Parathyroid adenoma (tissue), 2 donors: ENCODE results near the gene NFIC.
"Not testable (repeated sequence)": the region's sequence is repeated elsewhere in the genome, so short reads cannot be mapped to it uniquely, and the experiment has no call there.

Experiments
- H2AFZ ChIP-seq: fragments of 300-600 bp; sonication (generic); one replicate; pipeline ENCODE4 v1.7.0; 2017; ENCODE audit warnings: antibody characterized with exemption, mild to moderate bottlenecking
- H3K27ac ChIP-seq: fragments of 300-600 bp; sonication (generic); one replicate; pipeline ENCODE4 v1.7.0; 2017
- H3K27me3 ChIP-seq: fragments of 300-600 bp; sonication (generic); one replicate; pipeline ENCODE4 v1.7.0; 2017; ENCODE audit warnings: low read length; ENCODE audit not compliant: control insufficient read depth, insufficient read depth
- H3K36me3 ChIP-seq: fragments of 300-600 bp; sonication (generic); one replicate; pipeline ENCODE4 v1.7.0; 2017; ENCODE audit warnings: low read length; ENCODE audit not compliant: control insufficient read depth, insufficient read depth
- H3K4me1 ChIP-seq: fragments of 300-600 bp; sonication (generic); one replicate; pipeline ENCODE4 v1.7.0; 2017; ENCODE audit warnings: control low read depth
- H3K4me2 ChIP-seq: fragments of 300-600 bp; sonication (generic); one replicate; pipeline ENCODE4 v1.7.0; 2017; ENCODE audit warnings: low read length
- H3K4me3 ChIP-seq: fragments of 300-600 bp; sonication (generic); one replicate; pipeline ENCODE4 v1.7.0; 2017; ENCODE audit warnings: low read depth, low read length
- H3K79me2 ChIP-seq: fragments of 300-600 bp; sonication (generic); one replicate; pipeline ENCODE4 v1.7.0; 2017; ENCODE audit warnings: control low read depth
- H3K9ac ChIP-seq: fragments of 300-600 bp; sonication (generic); one replicate; pipeline ENCODE4 v1.7.0; 2017; ENCODE audit warnings: mild to moderate bottlenecking
- H3K9me3 ChIP-seq: fragments of 300-600 bp; sonication (generic); one replicate; pipeline ENCODE4 v1.7.0; 2017; ENCODE audit warnings: low read length; ENCODE audit not compliant: control insufficient read depth
- CTCF ChIP-seq: fragments of 300-600 bp; sonication (generic); IDR thresholded peaks from one replicate; pipeline ENCODE4 v1.7.0; 2017; ENCODE audit warnings: antibody characterized with exemption, mild to moderate bottlenecking
- donor health status: primary hyperparathyroidism.

Gene NFIC

GRCh38 chr19:3398900-3399278 is 32.5 kb downstream of the NFIC start:
- Histone ChIP-seq H3K27me3 (no peaks in the 10 kb centered on the region), H3K4me2 (peak overlapping the region; percentile 36), H3K9me3 (no peaks in the 10 kb centered on the region), H3K36me3 (no peaks in the 10 kb centered on the region), H2AFZ (no peak overlapping the region), H3K4me1 (peaks cover 26% of the 10 kb centered on the region), H3K79me2 (peaks cover 55% of the 10 kb centered on the region), H3K27ac (peak overlapping the region; percentile 81), H3K9ac (no peak overlapping the region), H3K4me3 (no peak overlapping the region)
- TF ChIP-seq CTCF = no peak

- not testable (repeated sequence) for H3K36me3 ChIP-seq, H3K9me3 ChIP-seq, H3K4me2 ChIP-seq, H3K9ac ChIP-seq, H2AFZ ChIP-seq, H3K4me3 ChIP-seq, H3K27me3 ChIP-seq
- H3K27ac ChIP-seq = peak overlapping the region; percentile 81
- H3K79me2 ChIP-seq = peaks cover 52% of the 10 kb centered on the region
- peaks cover 30% of the 10 kb centered on the region for H3K4me1 ChIP-seq
Measured at GRCh38 chr19:3399311-3399710, 32.9 kb downstream of the NFIC start.

- H3K9ac ChIP-seq = no peak overlapping the region
- H3K27ac ChIP-seq = no peak overlapping the region
Measured at GRCh38 chr19:3401004-3401768, 34.8 kb downstream of the NFIC start.

GRCh38 chr19:3402631-3403443 is 36.5 kb downstream of the NFIC start:
- Histone ChIP-seq H3K9me3 (no peaks in the 10 kb centered on the region), H3K4me2 (peak overlapping the region; percentile 87), H3K4me3 (peak overlapping the region; percentile 48), H3K79me2 (peaks cover 31% of the 10 kb centered on the region), H2AFZ (no peak overlapping the region), H3K4me1 (peaks cover 27% of the 10 kb centered on the region), H3K27me3 (no peaks in the 10 kb centered on the region), H3K9ac (no peak overlapping the region), H3K36me3 (no peaks in the 10 kb centered on the region), H3K27ac (peak overlapping the region; percentile 99)
- TF ChIP-seq CTCF = no peak

More at GRCh38 chr19:3401004-3401768, 34.8 kb downstream of the NFIC start:
- H2AFZ ChIP-seq = no peak overlapping the region
- H3K27me3 ChIP-seq = no peaks in the 10 kb centered on the region
- H3K4me1 ChIP-seq = peaks cover 31% of the 10 kb centered on the region
- H3K4me3 ChIP-seq = no peak overlapping the region
- H3K4me2 ChIP-seq = no peak overlapping the region
- H3K9me3 ChIP-seq = no peaks in the 10 kb centered on the region
- no peak for TF ChIP-seq CTCF
- H3K36me3 ChIP-seq = no peaks in the 10 kb centered on the region
- H3K79me2 ChIP-seq = peaks cover 42% of the 10 kb centered on the region

GRCh38 chr19:3403489-3404323 is 37.3 kb downstream of the NFIC start:
- no peaks in the 10 kb centered on the region for H3K27me3 ChIP-seq
- peak overlapping the region; percentile 99 for H3K27ac ChIP-seq
- no peaks in the 10 kb centered on the region for H3K9me3 ChIP-seq
- peak overlapping the region; percentile 48 for H3K4me3 ChIP-seq
- no peaks in the 10 kb centered on the region for H3K36me3 ChIP-seq
- H3K79me2 ChIP-seq = peaks cover 26% of the 10 kb centered on the region
- H3K9ac ChIP-seq = peak overlapping the region; percentile 89
- H3K4me1 ChIP-seq = peaks cover 22% of the 10 kb centered on the region
- peak overlapping the region; percentile 87 for H3K4me2 ChIP-seq
- peak; percentile 3 for TF ChIP-seq CTCF
- H2AFZ ChIP-seq = peak overlapping the region; percentile 93
